GM12875 (cell line): ENCODE measurements around the gene MST1.

Experiments
- H3K4me3 ChIP-seq: one replicate; pipeline ENCODE4 v1.5.1; 2011; ENCODE audit warnings: low read depth, low read length, control low read depth
- CTCF ChIP-seq: IDR thresholded peaks from 2 replicates; pipeline ENCODE4 v1.5.1; 2011; ENCODE audit warnings: low read depth, mild to moderate bottlenecking, control low read depth, inconsistent platforms, low read length, moderate library complexity, borderline replicate concordance; ENCODE audit not compliant: insufficient read depth

Gene MST1

GRCh38 chr3:49689046-49689907, at the start of gene MST1, which contains the start of gene RNF123:
Gene MST1 (minus strand): TSS chr3:49689474. CDS start chr3:49688691, 783 bp downstream.
Gene RNF123 (plus strand): TSS chr3:49689557. CDS start chr3:49691166, 1,609 bp downstream.
- peak within 1 kb of the TSS; percentile 71 for H3K4me3 ChIP-seq
- peak; percentile 52 for TF ChIP-seq CTCF

- H3K4me3 ChIP-seq, result no peak overlapping the region
- no peak for TF ChIP-seq CTCF
These were observed 48.9 kb upstream of the MST1 start for GRCh38 chr3:49738067-49738713.

- no peak for TF ChIP-seq CTCF
- H3K4me3 ChIP-seq, result no peak overlapping the region
These were observed 45.5 kb upstream of the MST1 start for GRCh38 chr3:49734752-49735151.

- TF ChIP-seq CTCF, result no peak
- H3K4me3 ChIP-seq, result no peak overlapping the region
These were observed 44.3 kb upstream of the MST1 start for GRCh38 chr3:49733551-49733950.

- no peak for TF ChIP-seq CTCF
- no peak overlapping the region for H3K4me3 ChIP-seq
These were observed 43.3 kb upstream of the MST1 start for GRCh38 chr3:49732597-49732996.

GRCh38 chr3:49729966-49730609, 40.8 kb upstream of the MST1 start:
- TF ChIP-seq CTCF, result no peak
- no peak overlapping the region for H3K4me3 ChIP-seq
